ENCODE results near the gene PHACTR4. TPM values are rescaled to one million over a fixed set of nuclear protein-coding genes. Genes with fewer than 3 reads are reported as not detected.
"Not testable (repeated sequence)": the region's sequence is repeated elsewhere in the genome, so short reads cannot be mapped to it uniquely, and the experiment has no call there.

The PHACTR4 gene
- total and polyA plus RNA-seq, 12 donors: 12.0 to 44.8 (median 23.0) TPM

DNA sequence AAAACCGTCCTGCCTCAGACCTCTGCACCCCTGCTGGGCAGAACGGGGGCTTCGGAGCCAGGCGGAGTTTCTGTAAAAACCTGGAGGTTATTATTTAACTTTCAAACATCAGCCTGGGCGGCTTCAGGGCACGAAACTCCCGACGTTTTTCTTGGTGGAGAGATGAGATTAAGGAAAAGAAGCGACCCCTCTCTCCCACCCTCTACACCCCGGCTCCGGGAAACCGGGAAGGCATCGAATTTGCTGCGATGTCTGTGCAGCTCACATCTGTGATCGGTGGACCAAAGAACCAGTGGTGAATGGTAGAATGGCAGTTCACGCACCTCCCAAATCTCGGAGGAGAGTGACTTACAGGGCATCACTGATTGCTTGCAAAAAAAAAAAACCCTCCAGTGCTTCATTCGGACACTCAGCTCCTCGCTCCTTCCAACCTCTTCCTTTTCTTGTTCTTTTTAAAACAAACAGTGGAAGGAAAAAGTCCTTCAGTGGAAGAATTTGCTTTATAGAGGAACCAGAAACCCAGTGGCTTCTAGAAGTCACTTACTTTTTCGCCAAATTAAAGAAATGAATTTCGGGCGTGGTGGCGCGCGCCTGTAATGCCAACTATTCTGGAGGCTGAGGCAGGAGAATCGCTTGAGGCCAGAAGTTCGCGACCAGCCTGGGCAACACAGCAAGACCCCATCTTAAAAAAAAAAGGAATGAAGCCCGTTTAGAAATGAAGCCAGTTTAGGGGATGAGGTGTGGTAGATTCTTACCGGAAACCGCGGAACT, 884 bp downstream of the PHACTR4 start:
- Histone ChIP-seq H3K9me3 (replicated peaks in 1 of 3) (no peaks in the 10 kb centered on the region), H3K27me3 (no peaks in the 10 kb centered on the region), H3K27ac (peak overlapping the region; percentile 62 to 95 (median 93)), H3K36me3 (replicated peaks in 1 of 2) (no peaks in the 10 kb centered on the region), H3K4me3 (peak overlapping the region; percentile 18 to 97 (median 90)), H3K4me1 (replicated peaks in 1 of 2) (peaks cover 4 to 18% of the 10 kb centered on the region in 2 donors)
- intact Hi-C loops (cut with DNase I): no loop called here
- TF ChIP-seq, protein P1, sequence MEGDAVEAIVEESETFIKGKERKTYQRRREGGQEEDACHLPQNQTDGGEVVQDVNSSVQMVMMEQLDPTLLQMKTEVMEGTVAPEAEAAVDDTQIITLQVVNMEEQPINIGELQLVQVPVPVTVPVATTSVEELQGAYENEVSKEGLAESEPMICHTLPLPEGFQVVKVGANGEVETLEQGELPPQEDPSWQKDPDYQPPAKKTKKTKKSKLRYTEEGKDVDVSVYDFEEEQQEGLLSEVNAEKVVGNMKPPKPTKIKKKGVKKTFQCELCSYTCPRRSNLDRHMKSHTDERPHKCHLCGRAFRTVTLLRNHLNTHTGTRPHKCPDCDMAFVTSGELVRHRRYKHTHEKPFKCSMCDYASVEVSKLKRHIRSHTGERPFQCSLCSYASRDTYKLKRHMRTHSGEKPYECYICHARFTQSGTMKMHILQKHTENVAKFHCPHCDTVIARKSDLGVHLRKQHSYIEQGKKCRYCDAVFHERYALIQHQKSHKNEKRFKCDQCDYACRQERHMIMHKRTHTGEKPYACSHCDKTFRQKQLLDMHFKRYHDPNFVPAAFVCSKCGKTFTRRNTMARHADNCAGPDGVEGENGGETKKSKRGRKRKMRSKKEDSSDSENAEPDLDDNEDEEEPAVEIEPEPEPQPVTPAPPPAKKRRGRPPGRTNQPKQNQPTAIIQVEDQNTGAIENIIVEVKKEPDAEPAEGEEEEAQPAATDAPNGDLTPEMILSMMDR (IDR thresholded peaks at IDR 0.05): peak in 4 of 6 experiments; percentile 3 to 51 (median 18)
- TF ChIP-seq POLR2A (IDR thresholded peaks at IDR 0.05): no peak
- peak in 6 of 7 donors; percentile 26 to 60 (median 34) for DNase-seq
- 31 to 37% (median 35%) methylated on average over 30 to 32 of the region's 32 CpGs for WGBS, 4 donors

GRCh38 chr1:28371010-28371377, 1.5 kb downstream of the PHACTR4 start:
- 84 to 90% (median 86%) methylated on average over 5 of the region's 5 CpGs for WGBS, 4 donors
- H3K9me3 ChIP-seq (replicated peaks in 1 of 3): no peaks in the 10 kb centered on the region
- no peaks in the 10 kb centered on the region for H3K36me3 ChIP-seq (replicated peaks in 1 of 2)
- peaks cover 4 to 18% of the 10 kb centered on the region in 2 donors for H3K4me1 ChIP-seq (replicated peaks in 1 of 2)
- no peak for DNase-seq
- H3K27me3 ChIP-seq: no peaks in the 10 kb centered on the region
- TF ChIP-seq, protein P1 (IDR thresholded peaks at IDR 0.05): no peak
- no peak for TF ChIP-seq POLR2A (IDR thresholded peaks at IDR 0.05)
- peak overlapping the region in 1 of 4 donors; percentile 89 for H3K4me3 ChIP-seq
- H3K27ac ChIP-seq: no peak overlapping the region
- intact Hi-C loops (cut with DNase I): no loop called here

GRCh38 chr1:28373450-28373849, 3.9 kb downstream of the PHACTR4 start:
- H3K27ac ChIP-seq; H3K9me3 ChIP-seq (replicated peaks in 1 of 3); H3K27me3 ChIP-seq; DNase-seq; H3K36me3 ChIP-seq (replicated peaks in 1 of 2); H3K4me3 ChIP-seq; intact Hi-C loops (cut with DNase I): not testable (repeated sequence)
- H3K4me1 ChIP-seq (replicated peaks in 1 of 2): peaks cover 4 to 18% of the 10 kb centered on the region in 2 donors
- WGBS, 4 donors: 80 to 89% (median 86%) methylated on average over 7 of the region's 7 CpGs

DNA sequence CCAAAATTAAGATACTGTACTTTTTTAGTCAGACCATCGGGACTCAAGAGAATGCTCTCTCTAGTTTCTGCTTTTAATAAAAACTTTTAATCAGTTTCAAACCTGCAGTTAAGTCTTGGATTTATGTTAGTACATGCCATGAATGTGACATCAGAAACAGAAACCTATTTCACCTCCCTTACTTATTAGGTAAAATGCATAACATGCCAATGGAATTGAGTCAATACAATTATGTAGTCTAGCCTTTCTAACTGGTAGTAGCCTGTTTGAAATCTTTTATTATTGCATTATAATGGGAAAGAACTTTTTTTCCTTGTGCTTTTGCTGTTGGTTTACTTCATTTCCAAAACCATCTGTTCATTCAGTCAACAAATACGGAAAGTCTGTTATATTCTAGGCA, 4.8 kb downstream of the PHACTR4 start:
- intact Hi-C loops (cut with DNase I): no loop called here
- no peak overlapping the region for H3K4me3 ChIP-seq
- DNase-seq: no peak
- peaks cover 4 to 13% of the 10 kb centered on the region in 2 donors for H3K4me1 ChIP-seq (replicated peaks in 1 of 2)
- TF ChIP-seq POLR2A (IDR thresholded peaks at IDR 0.05): no peak
- TF ChIP-seq, protein P1 (IDR thresholded peaks at IDR 0.05): no peak
- H3K36me3 ChIP-seq (replicated peaks in 1 of 2): no peaks in the 10 kb centered on the region
- H3K27me3 ChIP-seq: no peaks in the 10 kb centered on the region
- H3K27ac ChIP-seq: no peak overlapping the region
- no peaks in the 10 kb centered on the region for H3K9me3 ChIP-seq (replicated peaks in 1 of 3)
- 90 to 98% (median 92%) methylated on average over 2 of the region's 2 CpGs for whole genome bisulfite sequencing, 4 donors

DNA sequence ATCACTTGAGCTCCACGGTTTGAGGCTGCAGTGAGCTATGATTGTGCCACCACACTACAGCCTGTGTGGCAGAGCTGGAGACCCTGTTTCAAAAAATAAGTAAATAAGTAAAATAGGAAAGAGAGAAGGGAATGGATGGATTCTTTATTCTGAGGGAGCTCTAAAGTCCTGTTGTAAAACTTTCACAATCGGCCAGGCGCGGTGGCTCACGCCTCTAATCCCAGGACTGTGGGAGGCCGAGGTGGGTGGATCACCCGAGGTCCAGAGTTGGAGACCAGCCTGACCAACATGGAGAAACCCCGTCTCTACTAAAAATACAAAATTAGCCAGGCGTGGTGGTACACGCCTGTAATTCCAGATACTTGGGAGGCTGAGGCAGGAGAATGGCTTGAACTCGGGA, 6.1 kb downstream of the PHACTR4 start:
- WGBS, 4 donors: 93 to 98% (median 94%) methylated on average over 11 of the region's 11 CpGs
- DNase-seq; H3K4me3 ChIP-seq; intact Hi-C loops (cut with DNase I); H3K27me3 ChIP-seq; H3K9me3 ChIP-seq (replicated peaks in 1 of 3); H3K36me3 ChIP-seq (replicated peaks in 1 of 2); H3K27ac ChIP-seq: not testable (repeated sequence)
- peaks cover 3 to 11% of the 10 kb centered on the region in 2 donors for H3K4me1 ChIP-seq (replicated peaks in 1 of 2)

DNA sequence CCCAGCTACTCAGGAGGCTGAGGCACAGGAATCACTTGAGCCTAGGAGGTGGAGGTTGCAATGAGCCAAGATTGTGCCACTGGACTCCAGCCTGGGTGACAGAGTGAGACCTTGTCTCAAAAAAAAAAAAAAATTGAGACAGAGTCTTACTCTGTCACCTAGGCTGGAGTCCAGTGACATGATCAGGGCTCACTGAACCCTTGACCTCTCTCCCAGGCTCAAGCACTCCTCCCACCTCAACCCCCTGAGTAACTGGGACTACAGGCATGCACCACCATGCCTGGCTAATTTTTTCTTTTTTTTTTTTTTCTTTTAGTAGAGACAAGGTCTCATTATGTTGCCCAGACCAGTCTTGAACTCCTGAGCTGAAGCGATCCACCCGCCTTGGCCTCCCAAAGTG, 6.7 kb downstream of the PHACTR4 start:
- H3K27me3 ChIP-seq; H3K4me3 ChIP-seq; DNase-seq; H3K9me3 ChIP-seq (replicated peaks in 1 of 3); H3K4me1 ChIP-seq (replicated peaks in 1 of 2); intact Hi-C loops (cut with DNase I); H3K27ac ChIP-seq; H3K36me3 ChIP-seq (replicated peaks in 1 of 2): not testable (repeated sequence)
- 92 to 97% (median 94%) methylated on average over 2 of the region's 2 CpGs for WGBS, 4 donors

Measured in adrenal gland (tissue), 12 donors.